8988T (cell line): Measurements from ENCODE around the gene DAW1.
A peak's percentile ranks its signal among the peaks of the same experiment; 100 is the strongest.
"Not testable (repeated sequence)": the region's sequence is repeated elsewhere in the genome, so short reads cannot be mapped to it uniquely, and the experiment has no call there.

ENCODE experiments used
- DNase-seq: peaks from one replicate; pipeline ENCODE4 v3.0.0; 2011

The DAW1 gene, protein sequence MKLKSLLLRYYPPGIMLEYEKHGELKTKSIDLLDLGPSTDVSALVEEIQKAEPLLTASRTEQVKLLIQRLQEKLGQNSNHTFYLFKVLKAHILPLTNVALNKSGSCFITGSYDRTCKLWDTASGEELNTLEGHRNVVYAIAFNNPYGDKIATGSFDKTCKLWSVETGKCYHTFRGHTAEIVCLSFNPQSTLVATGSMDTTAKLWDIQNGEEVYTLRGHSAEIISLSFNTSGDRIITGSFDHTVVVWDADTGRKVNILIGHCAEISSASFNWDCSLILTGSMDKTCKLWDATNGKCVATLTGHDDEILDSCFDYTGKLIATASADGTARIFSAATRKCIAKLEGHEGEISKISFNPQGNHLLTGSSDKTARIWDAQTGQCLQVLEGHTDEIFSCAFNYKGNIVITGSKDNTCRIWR

DNA sequence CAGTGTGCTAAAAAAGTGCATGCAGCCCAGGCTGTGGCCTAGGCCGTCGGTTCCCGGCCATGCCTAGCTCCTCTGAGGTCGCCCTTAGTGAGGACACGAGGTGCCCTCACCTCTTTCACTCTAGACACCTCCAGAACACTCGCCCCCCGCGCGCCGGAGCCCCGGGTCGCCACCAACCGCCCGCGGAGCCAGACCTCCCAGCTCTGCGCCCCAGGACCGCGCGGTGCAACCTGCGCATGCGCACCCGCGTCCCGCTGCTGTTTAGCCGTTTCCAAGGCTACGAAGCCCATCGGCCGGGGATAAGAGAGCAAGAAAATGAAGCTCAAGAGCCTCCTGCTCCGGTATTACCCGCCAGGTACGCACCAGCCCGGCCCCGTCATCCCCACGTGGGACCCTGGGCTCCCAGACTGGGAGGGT lies at the start of gene DAW1:
Gene DAW1 (plus strand): TSS at position 257 of the 417 bp plus-strand sequence. CDS start 59 bp downstream, at position 316.
- DNase-seq, result peak; percentile 49

DNA sequence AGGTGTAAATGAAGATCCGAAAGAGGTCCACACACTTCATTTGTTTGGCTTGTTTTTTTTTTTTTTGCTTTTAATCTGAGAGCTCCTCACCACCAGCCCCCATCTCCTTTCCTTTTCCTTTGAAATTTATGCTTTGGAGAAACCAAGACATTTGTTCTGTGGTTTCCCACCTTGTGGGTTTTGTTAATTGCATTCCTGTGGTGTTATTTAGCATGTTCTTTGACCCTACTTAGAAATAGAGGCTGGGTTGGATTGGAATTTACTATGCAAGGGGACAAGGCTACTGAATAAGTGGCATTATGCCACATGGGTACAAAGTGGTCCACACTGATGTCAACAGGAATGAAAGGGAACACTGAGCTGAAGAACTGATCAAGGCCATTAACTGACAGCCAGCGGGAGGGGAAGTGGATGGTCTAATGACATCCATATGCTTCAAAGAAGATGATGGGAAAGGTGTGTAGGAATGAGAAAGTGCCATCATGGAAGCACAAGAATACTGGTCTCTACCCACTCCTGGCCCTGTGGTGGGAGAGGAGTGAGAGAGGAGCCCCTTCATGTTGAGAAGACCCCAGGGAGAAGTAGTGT lies 48.9 kb upstream of the DAW1 start:
- no peak for DNase-seq

DNA sequence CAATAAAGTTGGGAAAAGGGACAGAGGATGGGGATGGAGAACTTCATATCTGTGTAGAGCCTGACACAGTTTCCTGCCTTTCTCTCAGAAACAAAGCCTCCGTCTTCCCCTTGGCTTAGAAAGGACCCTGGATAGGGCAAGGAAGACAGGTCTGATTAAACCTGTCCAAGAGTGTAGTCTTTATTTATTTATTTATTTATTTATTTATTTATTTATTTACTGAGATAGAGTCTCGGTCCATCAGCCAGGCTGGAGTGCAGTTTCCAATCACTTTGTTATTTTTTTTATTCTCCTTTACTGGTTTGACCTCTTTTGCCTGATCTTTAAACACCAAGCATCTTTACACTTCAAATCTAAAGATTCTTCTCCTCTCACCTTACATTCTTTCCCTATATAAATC lies 47.5 kb upstream of the DAW1 start:
- no peak for DNase-seq

DNA sequence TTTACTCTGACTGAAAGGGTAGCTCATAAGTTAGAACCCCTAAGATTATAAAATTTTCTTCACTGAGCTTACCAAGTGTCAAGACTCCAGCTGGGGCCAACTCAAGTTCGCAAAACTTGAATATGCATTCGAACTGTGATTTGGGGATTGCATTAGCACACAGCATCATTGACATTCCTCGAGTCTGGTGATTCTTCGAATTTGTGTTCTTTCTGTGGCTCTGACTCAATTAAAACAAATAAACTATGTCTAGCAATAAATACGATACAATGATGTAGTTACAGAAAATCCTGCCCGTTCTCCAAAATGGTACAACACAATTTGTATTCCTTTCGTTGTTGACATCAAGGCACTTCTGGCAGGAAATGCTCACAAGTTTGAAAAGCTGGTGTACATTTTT lies 46.7 kb upstream of the DAW1 start:
- DNase-seq, result no peak

DNA sequence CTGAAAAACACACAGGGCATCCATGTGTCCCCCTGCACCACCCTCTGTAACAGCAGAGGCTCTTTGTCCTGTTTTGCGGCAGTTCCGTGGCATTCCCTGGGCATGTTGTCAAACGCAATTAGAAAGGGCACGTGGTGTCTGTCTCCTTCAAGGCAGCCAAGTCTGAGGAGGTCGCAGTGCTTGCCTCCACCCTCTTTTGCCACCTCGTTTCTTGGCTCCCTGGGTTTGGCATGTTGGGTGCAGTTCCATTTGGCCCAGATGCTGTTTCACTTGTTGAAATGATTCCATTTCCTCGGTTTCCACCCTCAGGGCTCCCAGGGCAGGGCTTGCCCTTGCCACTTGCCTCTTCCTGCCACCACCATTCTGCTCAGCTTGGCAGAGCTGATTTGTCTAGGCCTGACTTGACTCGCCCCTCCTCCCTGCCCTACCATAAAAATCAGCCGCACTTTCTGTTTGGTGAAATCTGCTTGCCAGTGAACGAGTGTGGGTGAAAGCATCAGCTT lies 45.4 kb upstream of the DAW1 start:
- DNase-seq, result no peak

DNA sequence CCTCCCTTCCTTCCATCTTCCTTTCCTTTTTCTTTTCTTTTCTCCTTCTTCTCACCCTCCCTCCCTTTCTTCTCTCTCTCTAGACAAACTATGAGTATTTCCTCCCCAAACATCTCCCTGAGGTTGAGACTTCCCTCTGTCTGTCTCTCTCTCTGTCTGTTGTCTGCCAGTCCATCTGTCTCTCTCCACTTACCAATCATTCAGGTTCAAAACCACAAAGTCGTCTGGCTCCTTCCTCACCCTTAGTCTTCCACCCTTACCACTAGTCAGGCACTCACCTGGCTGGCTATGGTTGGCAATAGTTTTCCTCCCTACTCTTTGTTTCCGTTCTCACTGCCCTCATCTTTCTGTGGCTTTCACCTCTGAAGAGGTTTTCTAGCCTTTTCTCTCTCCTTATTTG lies 44.9 kb upstream of the DAW1 start:
- no peak for DNase-seq

DNA sequence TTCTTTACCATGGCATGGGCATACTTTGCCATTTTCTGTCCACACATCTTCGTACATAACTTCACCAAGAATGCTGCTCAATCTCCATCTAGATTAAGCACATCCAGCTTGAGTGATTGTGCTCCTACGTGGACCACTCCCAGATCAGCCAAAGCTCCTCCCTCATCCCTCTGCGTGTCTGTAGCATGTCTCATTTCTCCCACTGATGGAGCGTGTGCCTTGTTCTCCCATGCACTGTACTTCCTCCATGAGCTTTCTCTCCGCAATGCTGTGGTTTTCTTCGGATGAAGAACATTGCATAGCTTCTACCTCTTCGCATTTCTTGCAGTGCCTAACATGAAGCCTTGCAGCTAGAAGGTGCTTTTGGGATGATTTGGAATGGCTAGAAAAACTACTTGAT lies 44.3 kb upstream of the DAW1 start:
- no peak for DNase-seq

DNA sequence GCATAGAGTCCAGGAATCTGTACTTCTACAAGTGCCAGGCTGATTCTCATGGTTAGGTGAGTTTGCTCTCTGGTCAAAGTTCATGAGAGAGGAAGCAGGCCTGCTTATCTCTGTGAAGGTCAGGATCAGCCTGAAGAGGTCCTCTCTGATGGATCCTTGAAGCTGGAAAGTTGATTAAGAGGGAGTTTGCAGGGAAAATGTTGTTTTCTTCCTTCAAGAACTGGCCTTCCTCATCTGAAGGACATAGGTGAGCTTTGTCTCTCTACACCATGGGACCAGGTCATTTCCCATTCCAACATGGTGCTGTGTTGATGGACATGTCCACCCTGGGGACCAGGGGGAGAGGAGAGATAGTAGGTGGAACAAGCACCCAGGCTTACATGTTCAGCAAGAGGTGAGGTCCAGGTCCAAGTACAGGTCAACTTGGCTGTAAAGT lies 42.9 kb upstream of the DAW1 start:
- DNase-seq, result no peak

DNA sequence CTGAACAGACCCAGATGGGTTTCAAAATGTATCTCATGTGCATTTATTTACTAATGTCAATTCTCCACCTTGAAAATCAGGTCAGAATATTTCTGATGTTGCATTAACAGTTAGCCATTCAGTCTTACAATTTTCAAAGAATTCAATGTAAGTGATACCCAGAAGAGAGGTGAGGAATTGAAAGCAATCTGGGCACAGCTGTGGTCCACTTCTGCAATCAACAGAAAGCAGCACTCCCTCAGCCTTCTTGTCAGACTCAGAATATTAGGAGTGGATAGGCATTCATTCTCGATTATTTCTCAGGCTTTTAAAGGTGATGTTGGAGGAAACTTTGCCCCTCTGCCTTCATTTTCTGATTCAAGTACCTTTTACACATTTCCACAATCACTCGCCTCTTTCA lies 42.1 kb upstream of the DAW1 start:
- DNase-seq, result no peak

DNA sequence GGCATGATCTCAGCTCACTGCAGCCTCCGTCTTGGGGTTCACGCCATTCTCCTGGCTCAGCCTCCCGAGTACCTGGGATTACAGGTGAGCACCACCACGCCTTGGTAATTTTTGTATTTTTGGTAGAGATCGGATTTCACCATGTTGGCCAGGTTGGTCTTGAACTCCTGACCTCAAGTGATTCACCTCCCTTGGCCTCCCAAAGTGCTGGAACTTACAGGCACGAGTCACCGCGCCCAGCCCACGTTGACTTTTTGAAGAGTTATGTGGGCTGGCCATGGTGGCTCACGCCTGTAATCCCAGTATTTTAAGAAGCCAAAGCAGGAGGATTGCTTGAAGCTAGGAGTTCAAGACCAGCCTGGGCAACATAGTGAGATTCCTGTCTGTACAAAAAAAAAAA lies 37.0 kb upstream of the DAW1 start:
- DNase-seq, result no peak

DNA sequence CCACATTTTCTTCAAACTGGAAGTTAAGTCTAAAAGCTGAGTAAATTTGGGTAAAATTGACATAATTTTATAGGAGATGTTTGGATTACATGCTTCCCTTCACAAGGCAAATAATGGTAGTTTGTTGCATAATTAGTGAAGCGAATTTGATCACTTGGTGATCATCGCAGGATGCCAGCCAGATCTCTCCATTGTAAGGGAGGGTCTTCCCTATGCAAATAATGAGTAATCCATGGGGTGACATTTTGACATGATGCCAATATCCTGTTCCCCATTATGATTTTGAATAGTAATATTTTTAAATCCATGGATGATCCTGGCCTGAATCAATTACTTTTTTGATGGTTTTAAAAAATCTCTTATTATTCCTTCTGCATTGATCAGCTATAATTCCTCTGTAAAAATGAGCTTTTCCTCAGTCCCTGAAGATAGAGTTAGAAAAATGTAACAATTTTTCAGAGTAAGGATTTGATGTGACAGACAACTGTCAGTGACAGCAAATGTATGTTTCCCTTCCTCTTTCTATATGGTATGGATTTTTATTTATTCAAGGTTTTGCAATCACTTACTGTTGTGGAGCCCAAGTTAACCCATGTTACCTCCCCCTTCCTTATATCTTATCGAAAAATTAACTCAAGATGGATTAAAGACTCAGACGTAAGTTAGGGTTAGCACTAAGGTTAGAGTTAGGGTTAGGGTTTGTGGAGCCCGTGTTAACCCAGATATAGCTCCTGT lies 36.3 kb upstream of the DAW1 start:
- no peak for DNase-seq

DNA sequence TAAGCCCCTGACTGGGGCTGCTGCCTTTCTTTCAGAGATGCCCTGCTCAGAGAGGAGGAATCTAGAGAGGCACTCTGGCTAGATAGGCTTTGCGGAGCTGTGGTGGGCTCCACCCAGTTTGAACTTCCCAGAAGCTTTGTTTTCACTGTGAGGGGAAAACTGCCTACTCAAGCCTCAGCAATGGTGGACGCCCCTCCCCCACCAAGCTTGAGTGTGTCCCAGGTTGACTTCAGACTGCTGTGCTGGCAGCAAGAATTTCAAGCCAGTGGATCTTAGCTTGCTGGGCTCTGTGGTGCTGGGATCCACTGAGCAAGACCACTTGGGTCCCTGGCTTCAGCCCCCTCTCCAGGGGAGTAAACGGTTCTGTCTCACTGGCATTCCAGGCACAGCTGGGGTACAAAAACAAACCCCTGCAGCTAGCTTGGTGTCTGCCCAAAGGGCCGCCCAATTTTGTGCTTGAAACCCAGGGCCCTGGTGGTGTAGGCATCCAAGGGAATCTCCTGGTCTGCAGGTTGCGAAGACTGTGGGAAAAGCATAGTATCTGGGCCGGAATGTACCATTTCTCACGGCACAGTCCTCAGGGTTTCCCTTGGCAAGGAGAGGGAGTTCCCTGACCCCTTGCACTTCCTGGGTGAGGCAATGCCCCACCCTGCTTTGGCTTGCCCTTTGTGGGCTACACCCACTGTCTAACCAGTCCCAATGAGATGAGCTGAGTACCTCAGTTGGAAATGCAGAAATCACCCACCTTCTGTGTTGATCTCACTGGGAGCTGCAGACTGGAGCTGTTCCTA lies 31.9 kb upstream of the DAW1 start:
- not testable (repeated sequence) for DNase-seq

DNA sequence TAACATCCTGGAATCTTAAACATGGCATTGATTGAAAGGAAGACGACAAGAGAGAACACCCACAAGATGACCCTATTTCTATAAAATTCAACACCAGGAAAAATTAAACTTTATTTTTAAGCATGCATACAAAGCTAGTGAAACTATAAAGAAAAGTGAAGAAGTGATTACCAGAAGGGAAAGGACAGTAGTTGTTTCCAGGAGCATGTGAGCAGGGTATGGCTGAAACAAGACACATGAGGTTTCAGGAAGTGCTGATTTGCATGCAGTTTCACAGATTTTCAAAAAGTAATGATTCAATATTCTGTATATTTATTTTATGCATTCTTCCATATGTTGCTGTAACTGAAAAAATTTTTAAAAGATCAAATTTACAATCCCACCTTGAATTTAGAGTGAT lies 24.6 kb upstream of the DAW1 start:
- DNase-seq, result no peak

DNA sequence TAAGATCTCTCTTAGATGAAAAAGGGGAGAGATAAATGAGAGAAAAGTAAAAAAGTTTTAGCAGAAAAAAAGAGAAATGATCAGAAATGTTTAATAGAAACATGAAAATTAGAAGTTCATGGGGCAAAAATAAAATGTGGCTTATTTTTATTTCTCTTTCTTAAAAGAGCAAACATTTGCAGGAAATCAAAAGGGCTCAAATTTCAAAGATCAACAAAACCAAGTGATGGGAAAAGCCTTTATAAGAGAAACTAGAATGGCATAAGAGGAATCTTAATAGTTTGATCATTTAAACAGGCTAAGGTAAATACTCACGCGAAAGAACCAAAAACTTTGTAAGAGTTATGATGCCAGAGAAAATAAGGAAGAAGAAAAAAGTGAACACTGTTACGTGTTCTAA lies 23.3 kb upstream of the DAW1 start:
- DNase-seq, result no peak

DNA sequence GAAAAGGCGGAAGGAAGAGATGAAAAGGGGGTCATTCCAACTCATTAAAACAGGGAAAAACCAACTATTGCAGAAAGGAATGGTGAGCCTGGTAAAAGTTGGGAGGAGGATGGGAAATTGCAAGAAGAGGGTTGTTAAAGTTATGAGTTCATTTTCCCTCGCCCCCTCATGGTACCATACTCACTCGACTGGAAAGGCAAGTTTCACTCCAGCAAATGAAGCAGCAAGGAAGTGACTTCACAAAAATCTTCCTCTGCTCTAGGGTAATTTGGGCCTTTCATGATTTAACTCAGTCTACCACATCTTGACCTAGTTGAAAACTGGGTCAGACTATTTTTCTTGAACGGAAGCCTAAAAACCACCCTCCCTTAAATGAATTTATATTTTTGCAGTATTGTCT lies 22.8 kb upstream of the DAW1 start:
- no peak for DNase-seq

DNA sequence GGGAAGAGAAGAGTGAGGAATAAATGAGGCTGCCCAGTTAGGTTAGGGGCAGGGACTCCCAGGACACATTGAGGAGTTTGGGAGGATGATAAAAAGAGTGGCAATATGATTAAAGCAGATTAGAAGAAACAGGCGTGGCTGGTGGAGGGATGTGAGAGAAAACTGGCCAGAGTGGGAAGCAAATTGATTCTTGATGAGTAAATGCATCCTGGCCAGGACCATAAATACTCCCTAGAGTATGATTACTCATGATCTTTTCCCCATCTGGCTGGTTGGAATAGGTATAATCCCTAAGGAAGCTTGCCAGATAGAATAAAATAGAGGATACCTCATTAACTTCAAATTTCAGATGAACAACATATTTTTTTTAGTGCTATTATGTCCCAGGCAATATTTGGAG lies 21.5 kb upstream of the DAW1 start:
- no peak for DNase-seq

DNA sequence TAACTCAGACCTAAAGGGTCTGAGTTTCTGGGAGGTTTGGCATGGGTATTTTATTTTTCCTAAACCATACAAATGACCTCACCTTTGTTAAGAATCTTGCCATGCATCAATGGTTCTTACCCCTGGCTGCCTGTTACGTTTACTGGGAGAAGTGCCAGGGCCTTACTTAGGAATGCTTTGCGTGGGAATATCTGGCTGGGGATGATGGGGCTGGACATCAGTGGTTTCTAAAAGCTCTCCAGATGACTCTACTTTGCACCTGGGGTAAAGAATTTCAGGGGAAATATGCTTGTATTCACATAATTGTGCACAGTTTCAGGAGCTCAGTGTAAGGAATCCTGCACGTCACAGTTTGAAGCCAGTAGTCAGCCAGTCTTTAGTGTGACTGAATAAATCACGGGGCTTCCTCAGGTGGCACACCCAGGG lies 18.2 kb upstream of the DAW1 start:
- DNase-seq, result no peak

DNA sequence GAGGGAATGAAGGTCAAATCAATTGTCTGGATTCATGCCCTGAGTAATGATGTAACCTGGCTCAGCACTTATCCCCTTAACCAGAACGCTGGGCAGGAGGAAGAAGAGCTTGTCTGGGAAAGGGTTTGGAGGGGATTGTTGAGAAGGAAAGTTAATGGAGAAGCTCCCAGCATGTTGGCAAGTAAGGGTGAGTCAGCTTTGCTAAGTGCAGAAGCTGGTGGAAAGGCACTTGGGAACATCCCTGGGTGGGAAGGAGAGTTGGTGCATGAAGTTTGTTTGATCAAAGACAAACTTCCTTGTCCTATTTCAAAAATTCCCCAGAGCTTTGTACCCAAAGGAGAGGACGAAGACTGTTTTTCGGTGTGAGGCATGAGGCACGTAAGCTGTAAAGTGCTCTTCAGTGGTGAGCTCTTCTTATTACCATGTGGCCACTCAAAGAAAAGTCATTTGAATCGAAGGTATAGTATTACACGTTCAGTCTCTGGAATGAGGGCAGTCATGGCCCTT lies 17.6 kb upstream of the DAW1 start:
- no peak for DNase-seq

DNA sequence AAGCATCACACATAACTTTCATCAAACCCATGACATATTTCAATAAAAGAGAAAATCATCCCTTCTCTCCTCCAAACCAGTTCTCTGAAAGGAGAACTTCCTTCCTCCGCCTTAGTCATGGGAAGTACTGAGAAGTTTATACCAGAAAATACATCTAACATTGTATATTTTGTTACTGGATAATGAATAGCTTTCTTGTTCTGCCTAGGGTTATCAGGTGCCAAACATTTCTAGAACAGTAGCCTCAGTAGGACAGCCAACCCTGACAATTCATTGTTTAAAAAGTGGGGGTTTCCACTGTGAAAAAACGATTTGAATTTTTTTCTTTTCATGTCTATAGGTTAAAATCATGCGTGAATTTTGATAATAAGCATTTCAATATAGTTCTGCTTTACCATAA lies 16.0 kb upstream of the DAW1 start:
- no peak for DNase-seq

DNA sequence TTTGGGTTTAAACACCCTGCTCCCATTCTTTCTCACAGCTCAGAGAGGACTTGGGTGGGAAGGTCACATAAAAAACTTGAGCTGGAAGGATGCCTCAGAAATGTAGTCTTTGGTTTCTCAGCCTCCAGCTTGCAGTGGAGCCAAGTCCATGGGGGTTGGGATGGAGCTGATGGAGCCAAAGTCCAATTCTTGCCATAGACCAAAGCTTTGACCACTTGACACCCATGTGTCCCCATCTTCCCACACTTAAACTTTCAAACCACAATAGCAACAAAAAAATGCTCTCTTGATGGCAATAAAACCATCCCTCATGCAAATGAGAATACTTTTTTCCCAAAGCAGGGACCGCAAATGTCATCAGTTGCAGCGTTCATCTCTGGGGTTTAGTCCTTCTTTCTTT lies 14.7 kb upstream of the DAW1 start:
- DNase-seq, result no peak

DNA sequence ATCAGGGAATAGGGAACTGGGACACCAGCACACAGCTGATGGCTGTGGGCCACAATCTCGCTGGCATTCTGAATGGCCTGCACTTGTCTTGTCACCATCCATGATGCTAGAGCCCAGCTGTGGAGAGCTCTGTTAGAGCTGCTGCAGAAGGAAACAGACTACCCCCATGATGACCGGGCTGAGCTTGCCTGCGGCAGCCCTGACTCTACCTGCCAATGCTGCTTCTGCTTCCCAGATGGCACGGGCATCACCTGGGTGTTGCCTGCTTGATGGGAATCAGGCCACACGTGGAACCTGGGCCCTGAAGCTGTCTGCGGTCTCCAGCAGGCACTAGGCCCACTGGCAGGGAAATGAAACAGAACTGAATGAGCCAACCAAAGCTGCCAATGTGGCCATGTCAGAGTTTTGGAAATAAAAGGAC lies 11.2 kb upstream of the DAW1 start:
- no peak for DNase-seq

DNA sequence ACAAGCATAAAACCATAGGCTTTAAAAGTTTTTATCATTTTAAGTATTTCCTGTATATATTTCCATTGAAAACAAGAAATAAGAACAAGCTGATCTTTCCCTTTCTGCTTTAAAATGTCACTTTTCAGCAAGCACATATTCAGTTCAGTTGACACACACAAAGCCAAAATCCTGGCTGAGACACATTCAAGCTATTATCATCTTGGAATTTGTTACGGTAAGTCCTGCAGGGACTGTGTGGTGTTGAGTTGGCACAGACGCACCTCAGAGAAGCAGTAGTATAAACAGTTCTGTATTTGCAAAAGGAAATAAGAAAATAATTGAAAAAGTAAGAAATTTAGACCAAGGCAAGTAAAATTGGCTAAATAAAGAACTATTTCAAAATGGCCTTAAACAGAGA lies 10.4 kb upstream of the DAW1 start:
- DNase-seq, result no peak
